OCI-LY7 (cell line): ENCODE results near the gene FOXE1. TPM values are rescaled to one million over a fixed set of nuclear protein-coding genes. Genes with fewer than 3 reads are reported as not detected.

Experiments used
- BruUV-seq: library from RNA; stranded (reverse); fragments of 400-500 nt; replicated peaks from 2 replicates; lab custom pipeline; 2021; lab: Mats Ljungman, UMichigan
- CTCF ChIA-PET: fragments of 300-600 bp; sonication (Branson Sonifier 250); formaldehyde crosslinking; loops from one replicate; lab custom pipeline; 2022; ENCODE audit warnings: antibody characterized with exemption; ENCODE audit not compliant: unreplicated experiment; lab: Charles Lee
- POLR2A ChIA-PET: fragments of 300-600 bp; sonication (Branson Sonifier 250); formaldehyde crosslinking; loops from one replicate; lab custom pipeline; 2022; ENCODE audit warnings: antibody characterized with exemption; lab: Charles Lee
- DNase-seq: peaks from one replicate; pipeline ENCODE4 v3.0.0-alpha.2; 2015; ENCODE audit warnings: low spot score
- H2AFZ ChIP-seq: fragments of 200-600 bp; sonication (generic), shearing (Covaris generic); 2 replicates; pipeline ENCODE4 v1.6.1; 2014; ENCODE audit warnings: mild to moderate bottlenecking, antibody characterized with exemption, low read length, moderate library complexity
- H3K27ac ChIP-seq: fragments of 200-600 bp; sonication (generic); 2 replicates; pipeline ENCODE4 v1.5.1; 2014; ENCODE audit warnings: mixed run types, low read depth, mild to moderate bottlenecking, moderate library complexity, low read length, inconsistent platforms; ENCODE audit not compliant: poor library complexity, severe bottlenecking
- H3K36me3 ChIP-seq: fragments of 200-600 bp; sonication (generic); 2 replicates; pipeline ENCODE4 v1.6.1; 2014; ENCODE audit warnings: mild to moderate bottlenecking, antibody characterized with exemption, low read length, moderate library complexity, mixed read lengths; ENCODE audit not compliant: insufficient read depth
- H3K4me1 ChIP-seq: fragments of 200-600 bp; sonication (generic); 2 replicates; pipeline ENCODE4 v1.5.1; 2014; ENCODE audit warnings: mild to moderate bottlenecking, low read length; ENCODE audit not compliant: insufficient read depth, poor library complexity, severe bottlenecking
- H3K4me2 ChIP-seq: fragments of 200-600 bp; sonication (generic); 2 replicates; pipeline ENCODE4 v1.6.1; 2014; ENCODE audit warnings: mild to moderate bottlenecking, low read length
- H3K4me3 ChIP-seq: fragments of 200-600 bp; sonication (generic); 2 replicates; pipeline ENCODE4 v1.5.1; 2014; ENCODE audit warnings: mild to moderate bottlenecking, low read depth, low read length; ENCODE audit not compliant: poor library complexity, severe bottlenecking
- H3K79me2 ChIP-seq: fragments of 200-600 bp; sonication (generic); 2 replicates; pipeline ENCODE4 v1.6.1; 2016; ENCODE audit warnings: low read depth, mild to moderate bottlenecking, low read length, moderate library complexity, mixed read lengths; ENCODE audit not compliant: insufficient read depth
- H3K9me2 ChIP-seq: fragments of 200-600 bp; sonication (generic); 2 replicates; pipeline ENCODE4 v1.6.1; 2016; ENCODE audit warnings: mild to moderate bottlenecking, low read length, mixed read lengths; ENCODE audit not compliant: insufficient read depth
- H3K9me3 ChIP-seq: fragments of 200-600 bp; sonication (generic); 2 replicates; pipeline ENCODE4 v1.6.1; 2014; ENCODE audit warnings: mild to moderate bottlenecking, mixed run types, low read length, mixed read lengths
- H4K20me1 ChIP-seq: fragments of 200-600 bp; sonication (generic); 2 replicates; pipeline ENCODE4 v1.6.1; 2014; ENCODE audit warnings: mild to moderate bottlenecking, antibody characterized with exemption, low read length, moderate library complexity, mixed read lengths; ENCODE audit not compliant: insufficient read depth
- EZH2phosphoT487 ChIP-seq: fragments of 200-600 bp; sonication (generic); IDR thresholded peaks from 2 replicates; pipeline ENCODE4 v1.6.1; 2018; ENCODE audit warnings: low read depth, borderline replicate concordance, mild to moderate bottlenecking, mixed run types, antibody characterized with exemption, low read length, moderate library complexity, mixed read lengths
- intact Hi-C: fragments of 100-400 bp; cut with micrococcal nuclease; formaldehyde crosslinking; loops from one replicate; pipeline ENCODE4 v1.10.0; 2022; ENCODE audit not compliant: unreplicated experiment
- total RNA-seq, 2 experiments: library from RNA; depleted of rRNA in 1 of 2; stranded (reverse); fragments of >200 nt in 1 of 2; shearing (Covaris generic) in 1 of 2; gene quantifications; 2 replicates each; pipeline ENCODE4 v1.2.3, GENCODE V29; 2014 to 2022
- TF ChIP-seq, protein P1 (sequence below): fragments of 200-600 bp; sonication (generic); conservative IDR thresholded peaks from 2 replicates; pipeline ENCODE4 v1.5.1; 2014; ENCODE audit warnings: mild to moderate bottlenecking, antibody characterized with exemption, low read length, moderate library complexity, mixed read lengths

Gene FOXE1
- total RNA-seq, 2 experiments from 2014 or later: not detected

DNA sequence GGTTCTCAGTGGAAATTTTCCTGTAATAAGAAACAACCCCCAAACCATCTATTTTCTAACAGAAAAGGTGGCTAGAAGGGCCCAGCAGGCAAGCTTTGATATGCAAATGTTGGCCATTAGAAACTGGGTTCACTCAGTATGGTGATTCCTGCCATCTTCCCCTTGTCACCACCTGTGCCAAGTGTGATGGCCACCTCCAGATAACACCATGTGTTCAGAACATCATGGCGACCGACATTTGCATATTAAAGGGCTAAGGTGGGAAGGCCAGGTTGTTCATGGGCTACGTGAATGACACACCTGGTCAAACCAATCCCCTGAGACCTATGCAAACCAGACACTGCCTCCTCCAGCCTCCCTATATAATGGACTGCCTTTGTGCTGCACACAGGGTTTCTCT lies 20.4 kb downstream of the FOXE1 start:
- H3K4me3 ChIP-seq: no peak overlapping the region
- H3K4me1 ChIP-seq: no peaks in the 10 kb centered on the region
- no peak overlapping the region for H3K27ac ChIP-seq
- no peak overlapping the region for H2AFZ ChIP-seq
- BruUV-seq: no TSS peak
- DNase-seq: no peak
- no peak overlapping the region for H3K4me2 ChIP-seq
- intact Hi-C loops: no loop called here
- no peaks in the 10 kb centered on the region for H4K20me1 ChIP-seq
- no peaks in the 10 kb centered on the region for H3K9me3 ChIP-seq
- TF ChIP-seq EZH2phosphoT487: no peak
- TF ChIP-seq, protein P1, sequence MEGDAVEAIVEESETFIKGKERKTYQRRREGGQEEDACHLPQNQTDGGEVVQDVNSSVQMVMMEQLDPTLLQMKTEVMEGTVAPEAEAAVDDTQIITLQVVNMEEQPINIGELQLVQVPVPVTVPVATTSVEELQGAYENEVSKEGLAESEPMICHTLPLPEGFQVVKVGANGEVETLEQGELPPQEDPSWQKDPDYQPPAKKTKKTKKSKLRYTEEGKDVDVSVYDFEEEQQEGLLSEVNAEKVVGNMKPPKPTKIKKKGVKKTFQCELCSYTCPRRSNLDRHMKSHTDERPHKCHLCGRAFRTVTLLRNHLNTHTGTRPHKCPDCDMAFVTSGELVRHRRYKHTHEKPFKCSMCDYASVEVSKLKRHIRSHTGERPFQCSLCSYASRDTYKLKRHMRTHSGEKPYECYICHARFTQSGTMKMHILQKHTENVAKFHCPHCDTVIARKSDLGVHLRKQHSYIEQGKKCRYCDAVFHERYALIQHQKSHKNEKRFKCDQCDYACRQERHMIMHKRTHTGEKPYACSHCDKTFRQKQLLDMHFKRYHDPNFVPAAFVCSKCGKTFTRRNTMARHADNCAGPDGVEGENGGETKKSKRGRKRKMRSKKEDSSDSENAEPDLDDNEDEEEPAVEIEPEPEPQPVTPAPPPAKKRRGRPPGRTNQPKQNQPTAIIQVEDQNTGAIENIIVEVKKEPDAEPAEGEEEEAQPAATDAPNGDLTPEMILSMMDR: no peak
- CTCF ChIA-PET: no interaction called here
- no peaks in the 10 kb centered on the region for H3K79me2 ChIP-seq
- no peaks in the 10 kb centered on the region for H3K36me3 ChIP-seq
- no peaks in the 10 kb centered on the region for H3K9me2 ChIP-seq
- POLR2A ChIA-PET: interaction anchor here (0.7 kb wide), 1 partner anchor 587 kb away, joined by 3 read pairs; no protein-coding TSS in a partner anchor

DNA sequence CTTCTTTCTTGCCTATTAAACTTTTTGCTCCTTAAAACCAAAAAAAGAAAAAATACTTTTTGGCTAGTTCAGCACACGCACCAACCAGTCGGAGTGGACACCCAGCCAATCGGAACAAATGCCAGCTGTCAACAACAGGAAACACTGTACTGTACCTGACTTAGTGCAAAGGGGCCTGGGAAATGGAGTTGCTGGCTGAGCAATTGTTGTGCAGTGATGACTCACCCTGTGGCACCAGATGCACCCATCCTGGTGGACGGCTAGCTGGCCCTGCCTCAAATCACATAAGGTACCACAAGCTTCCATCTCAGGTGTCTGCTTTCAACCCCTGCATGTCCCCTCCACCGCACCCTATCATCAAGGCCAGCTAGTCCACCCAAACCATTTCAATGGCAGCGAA lies 20.9 kb downstream of the FOXE1 start:
- Histone ChIP-seq H3K79me2 (no peaks in the 10 kb centered on the region), H3K9me3 (no peaks in the 10 kb centered on the region), H3K27ac (no peak overlapping the region), H2AFZ (no peak overlapping the region), H3K9me2 (no peaks in the 10 kb centered on the region), H3K4me2 (no peak overlapping the region), H3K4me1 (no peaks in the 10 kb centered on the region), H3K36me3 (no peaks in the 10 kb centered on the region), H4K20me1 (no peaks in the 10 kb centered on the region), H3K4me3 (no peak overlapping the region)
- DNase-seq: no peak
- TF ChIP-seq, protein P1: no peak
- TF ChIP-seq EZH2phosphoT487: no peak
- CTCF ChIA-PET: no interaction called here
- BruUV-seq: no TSS peak
- intact Hi-C loops: no loop called here
- POLR2A ChIA-PET: interaction anchor here (0.6 to 0.9 kb wide), 3 partner anchors 42 to 587 kb away, joined by 3 read pairs; no protein-coding TSS in a partner anchor

DNA sequence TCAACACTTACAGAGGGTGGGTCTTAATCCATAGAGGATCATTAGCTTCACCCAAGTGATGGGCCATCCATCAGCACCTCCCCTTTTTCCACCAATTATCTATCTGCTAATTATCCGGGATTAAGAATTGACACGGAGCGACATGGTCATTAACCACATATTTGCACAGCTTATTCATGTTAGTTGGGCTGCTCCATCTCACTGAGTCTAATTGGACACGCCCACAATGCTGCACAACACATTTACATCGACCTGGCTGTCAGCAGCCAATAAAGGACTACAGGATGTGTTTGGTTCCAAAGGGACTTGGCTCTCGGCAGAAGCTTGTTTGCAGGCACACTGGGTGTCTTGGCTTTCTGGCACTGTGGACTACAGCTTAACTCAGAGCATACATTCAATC lies 21.6 kb downstream of the FOXE1 start:
- no peaks in the 10 kb centered on the region for H3K79me2 ChIP-seq
- no peaks in the 10 kb centered on the region for H3K4me1 ChIP-seq
- no TSS peak for BruUV-seq
- no peak overlapping the region for H3K4me3 ChIP-seq
- no peaks in the 10 kb centered on the region for H3K9me3 ChIP-seq
- intact Hi-C loops: no loop called here
- CTCF ChIA-PET: no interaction called here
- DNase-seq: no peak
- no peak overlapping the region for H3K27ac ChIP-seq
- H3K9me2 ChIP-seq: no peaks in the 10 kb centered on the region
- H2AFZ ChIP-seq: no peak overlapping the region
- TF ChIP-seq, protein P1: no peak
- no peak for TF ChIP-seq EZH2phosphoT487
- H3K4me2 ChIP-seq: no peak overlapping the region
- POLR2A ChIA-PET: interaction anchor here (0.9 kb wide), 1 partner anchor 41 kb away, joined by 3 read pairs; no protein-coding TSS in a partner anchor
- no peaks in the 10 kb centered on the region for H3K36me3 ChIP-seq
- no peaks in the 10 kb centered on the region for H4K20me1 ChIP-seq
